GM18508 (cell line): ENCODE results near the gene NUFIP1.

Experiments used
- ATAC-seq: cut with Tn5 transposase; IDR thresholded peaks from one replicate; pipeline ENCODE4 v1.9.1; 2021; ENCODE audit warnings: moderate number of reproducible peaks; ENCODE audit not compliant: insufficient read depth, unreplicated experiment

NUFIP1 gene

DNA sequence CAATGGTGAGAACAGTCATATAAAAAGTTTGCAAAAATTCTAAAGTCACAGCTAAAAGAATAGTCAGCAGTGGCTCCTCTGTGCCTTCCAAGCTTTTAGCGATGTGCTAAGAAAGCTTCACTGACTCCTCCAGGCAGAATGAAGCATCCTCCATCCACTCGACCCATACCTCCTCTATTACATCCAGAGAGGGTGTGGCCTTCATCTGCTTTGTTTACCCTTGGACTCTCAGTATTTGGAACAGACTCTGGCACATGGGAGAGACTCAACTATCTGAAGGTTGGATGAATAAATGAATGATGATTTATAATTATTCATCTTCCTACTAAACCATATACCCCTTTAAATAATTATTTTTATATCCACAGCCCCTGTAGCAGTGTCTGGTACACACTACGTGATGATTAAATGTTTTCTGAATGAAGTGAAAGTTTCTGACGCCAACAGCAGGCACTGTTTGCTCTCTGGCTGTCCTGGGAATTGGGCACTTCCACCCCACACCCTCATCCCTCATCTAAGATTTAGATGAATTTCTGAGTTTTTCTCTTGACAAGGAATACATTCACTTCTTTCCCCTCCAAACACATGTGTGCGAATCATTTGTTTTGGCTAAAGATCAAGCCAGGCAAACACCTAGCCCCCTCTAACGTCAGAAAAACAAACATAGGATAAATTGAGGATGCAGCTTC lies 93.9 kb downstream of the NUFIP1 start:
- ATAC-seq = no peak

GRCh38 chr13:44894001-44894770 lies 95.1 kb downstream of the NUFIP1 start:
- ATAC-seq = no peak
